DMS79 (cell line): Measurements from ENCODE around the gene CHD9.
"Not testable (repeated sequence)": the region's sequence is repeated elsewhere in the genome, so short reads cannot be mapped to it uniquely, and the experiment has no call there.

ENCODE experiments used
- DNase-seq: peaks from one replicate; lab custom pipeline; 2025; lab: John Stamatoyannopoulos, UW

CHD9 gene

GRCh38 chr16:53074296-53074695 lies 19.5 kb downstream of the CHD9 start:
- not testable (repeated sequence) for DNase-seq

- not testable (repeated sequence) for DNase-seq
Measured at GRCh38 chr16:53075461-53075860, 20.7 kb downstream of the CHD9 start.

GRCh38 chr16:53078247-53078646 lies 23.5 kb downstream of the CHD9 start:
- no peak for DNase-seq

- no peak for DNase-seq
Measured at GRCh38 chr16:53078765-53079485, 24.1 kb downstream of the CHD9 start.

- no peak for DNase-seq
Measured at GRCh38 chr16:53080345-53081031, 25.7 kb downstream of the CHD9 start.

- no peak for DNase-seq
Measured at GRCh38 chr16:53081032-53081424, 26.2 kb downstream of the CHD9 start.

GRCh38 chr16:53081686-53082407 lies 27.1 kb downstream of the CHD9 start:
- DNase-seq, result no peak

- DNase-seq, result no peak
Measured at GRCh38 chr16:53082509-53082908, 27.7 kb downstream of the CHD9 start.

GRCh38 chr16:53083119-53083518 lies 28.3 kb downstream of the CHD9 start:
- DNase-seq, result no peak

GRCh38 chr16:53084141-53084541 lies 29.4 kb downstream of the CHD9 start:
- DNase-seq, result no peak

- DNase-seq, result no peak
Measured at GRCh38 chr16:53084746-53085334, 30.0 kb downstream of the CHD9 start.

GRCh38 chr16:53085369-53085843 lies 30.6 kb downstream of the CHD9 start:
- DNase-seq, result peak; percentile 3

GRCh38 chr16:53085931-53086421 lies 31.2 kb downstream of the CHD9 start:
- no peak for DNase-seq

- DNase-seq, result peak; percentile 32
Measured at GRCh38 chr16:53087101-53087500, 32.3 kb downstream of the CHD9 start.

GRCh38 chr16:53089434-53090285 lies 34.9 kb downstream of the CHD9 start:
- peak; percentile 4 for DNase-seq

GRCh38 chr16:53090286-53090590 lies 35.4 kb downstream of the CHD9 start:
- DNase-seq, result no peak

GRCh38 chr16:53090591-53091411 lies 36.0 kb downstream of the CHD9 start:
- no peak for DNase-seq

- DNase-seq, result peak; percentile 85
Measured at GRCh38 chr16:53091466-53092211, 36.8 kb downstream of the CHD9 start.

- no peak for DNase-seq
Measured at GRCh38 chr16:53092284-53092683, 37.5 kb downstream of the CHD9 start.
